Activated T-cell treated with anti-CD3 and anti-CD28 coated beads for 24 hours (primary cell): ENCODE data around the gene PKNOX2.

Source experiments
- DNase-seq: peaks from one replicate; pipeline ENCODE4 v3.0.0-alpha.2; 2020; ENCODE audit warnings: low read depth

The PKNOX2 gene

GRCh38 chr11:125164422-125165110 lies at the start of gene PKNOX2:
Gene PKNOX2 (plus strand): TSS chr11:125164751. CDS start chr11:125351306, 186,555 bp downstream.
- DNase-seq, result peak; percentile 66

- no peak for DNase-seq
Measured at GRCh38 chr11:125117429-125117828, 47.1 kb upstream of the PKNOX2 start.

GRCh38 chr11:125123194-125123946 lies 41.2 kb upstream of the PKNOX2 start:
- DNase-seq, result no peak

GRCh38 chr11:125123947-125124617 lies 40.5 kb upstream of the PKNOX2 start:
- peak; percentile 20 for DNase-seq

- no peak for DNase-seq
Measured at GRCh38 chr11:125124618-125124992, 39.9 kb upstream of the PKNOX2 start.

GRCh38 chr11:125128450-125128849 lies 36.1 kb upstream of the PKNOX2 start:
- DNase-seq, result no peak

GRCh38 chr11:125129316-125129993 lies 35.1 kb upstream of the PKNOX2 start:
- no peak for DNase-seq

- no peak for DNase-seq
Measured at GRCh38 chr11:125132071-125132470, 32.5 kb upstream of the PKNOX2 start.

GRCh38 chr11:125132596-125132995 lies 32.0 kb upstream of the PKNOX2 start:
- DNase-seq, result no peak

GRCh38 chr11:125136001-125136400 lies 28.6 kb upstream of the PKNOX2 start:
- no peak for DNase-seq

- no peak for DNase-seq
Measured at GRCh38 chr11:125138966-125139365, 25.6 kb upstream of the PKNOX2 start.

- no peak for DNase-seq
Measured at GRCh38 chr11:125139778-125140177, 24.8 kb upstream of the PKNOX2 start.

- no peak for DNase-seq
Measured at GRCh38 chr11:125140233-125140632, 24.3 kb upstream of the PKNOX2 start.

GRCh38 chr11:125141178-125141577 lies 23.4 kb upstream of the PKNOX2 start:
- no peak for DNase-seq

- peak; percentile 43 for DNase-seq
Measured at GRCh38 chr11:125141686-125142535, 22.6 kb upstream of the PKNOX2 start.

- DNase-seq, result no peak
Measured at GRCh38 chr11:125146232-125146631, 18.3 kb upstream of the PKNOX2 start.

- no peak for DNase-seq
Measured at GRCh38 chr11:125147280-125147679, 17.3 kb upstream of the PKNOX2 start.

- no peak for DNase-seq
Measured at GRCh38 chr11:125148011-125148410, 16.5 kb upstream of the PKNOX2 start.

- DNase-seq, result no peak
Measured at GRCh38 chr11:125148743-125149142, 15.8 kb upstream of the PKNOX2 start.

GRCh38 chr11:125153837-125154236 lies 10.7 kb upstream of the PKNOX2 start:
- no peak for DNase-seq

- no peak for DNase-seq
Measured at GRCh38 chr11:125154378-125155099, 10.0 kb upstream of the PKNOX2 start.
